HG03175 (cell line): Measurements from ENCODE around the gene TINAGL1.
"Not testable (repeated sequence)": the region's sequence is repeated elsewhere in the genome, so short reads cannot be mapped to it uniquely, and the experiment has no call there.

ENCODE experiments used
- ATAC-seq: cut with Tn5 transposase; IDR thresholded peaks from one replicate; pipeline ENCODE4 v1.9.1; 2021; ENCODE audit warnings: mild to moderate bottlenecking, moderate library complexity; ENCODE audit not compliant: unreplicated experiment

Gene TINAGL1

DNA sequence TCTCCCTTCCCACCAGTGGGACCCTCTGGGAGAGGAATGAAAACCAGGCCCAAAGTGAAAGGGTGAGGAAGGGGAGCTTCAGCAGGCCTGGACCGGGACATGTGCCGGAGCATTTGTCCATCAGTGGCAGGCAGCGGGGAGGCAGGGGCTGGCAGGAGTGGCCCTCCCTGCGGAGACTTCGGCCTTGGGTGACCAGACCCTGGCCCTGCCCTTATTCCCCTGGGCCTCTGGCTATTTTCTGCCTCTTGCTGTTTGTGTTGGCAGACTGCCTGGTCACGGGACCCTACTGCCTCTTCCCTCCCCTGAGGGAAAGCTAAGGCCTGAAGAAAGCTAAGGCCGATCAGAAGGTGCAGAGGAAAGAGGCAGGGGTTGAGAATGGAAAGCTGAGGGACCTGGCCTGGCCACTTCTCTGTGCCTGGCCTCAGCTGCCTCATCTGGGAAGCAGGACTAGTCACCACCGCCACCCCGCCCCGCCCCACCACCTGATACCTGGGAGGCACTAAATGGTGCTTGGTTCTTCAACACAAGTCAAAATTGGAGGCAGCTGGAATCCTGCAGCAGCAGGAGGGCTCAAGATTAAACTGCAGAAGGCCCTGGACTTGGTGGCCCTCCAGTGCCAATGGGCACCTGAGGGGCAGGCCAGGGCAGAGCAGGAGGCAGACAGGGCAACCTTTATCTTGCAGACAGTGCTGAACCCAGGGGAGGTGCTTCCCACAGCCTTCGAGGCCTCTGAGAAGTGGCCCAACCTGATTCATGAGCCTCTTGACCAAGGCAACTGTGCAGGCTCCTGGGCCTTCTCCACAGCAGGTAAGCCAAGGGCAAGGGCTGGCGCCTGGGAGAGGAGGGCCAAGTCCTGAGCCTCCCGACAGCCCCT is 7.9 kb downstream of the TINAGL1 start:
- no peak for ATAC-seq

DNA sequence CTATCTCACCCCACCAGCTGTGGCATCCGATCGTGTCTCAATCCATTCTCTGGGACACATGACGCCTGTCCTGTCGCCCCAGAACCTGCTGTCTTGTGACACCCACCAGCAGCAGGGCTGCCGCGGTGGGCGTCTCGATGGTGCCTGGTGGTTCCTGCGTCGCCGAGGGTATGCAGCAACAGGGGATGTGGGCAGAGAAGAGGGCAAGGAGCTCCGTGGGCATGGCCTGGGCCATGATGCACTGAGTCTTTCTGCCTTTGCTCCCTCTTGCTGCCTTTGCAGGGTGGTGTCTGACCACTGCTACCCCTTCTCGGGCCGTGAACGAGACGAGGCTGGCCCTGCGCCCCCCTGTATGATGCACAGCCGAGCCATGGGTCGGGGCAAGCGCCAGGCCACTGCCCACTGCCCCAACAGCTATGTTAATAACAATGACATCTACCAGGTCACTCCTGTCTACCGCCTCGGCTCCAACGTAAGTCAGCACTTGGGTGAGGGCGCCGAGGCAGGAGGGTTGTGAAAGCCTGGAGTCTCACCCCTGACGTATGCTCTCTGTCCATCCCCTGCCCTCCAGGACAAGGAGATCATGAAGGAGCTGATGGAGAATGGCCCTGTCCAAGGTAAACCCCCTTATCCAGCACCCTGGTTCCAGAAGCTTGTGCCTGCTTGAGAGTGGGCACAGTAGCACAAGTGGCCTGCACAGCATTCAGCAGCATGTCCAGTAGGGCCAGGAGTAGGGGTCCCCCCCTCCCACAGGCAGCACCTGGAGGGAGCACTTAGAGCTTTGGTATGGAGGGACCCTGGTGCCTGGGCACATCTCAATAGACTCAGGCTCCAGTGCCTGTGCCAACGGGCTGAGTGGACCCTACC is 8.8 kb downstream of the TINAGL1 start:
- ATAC-seq = no peak

DNA sequence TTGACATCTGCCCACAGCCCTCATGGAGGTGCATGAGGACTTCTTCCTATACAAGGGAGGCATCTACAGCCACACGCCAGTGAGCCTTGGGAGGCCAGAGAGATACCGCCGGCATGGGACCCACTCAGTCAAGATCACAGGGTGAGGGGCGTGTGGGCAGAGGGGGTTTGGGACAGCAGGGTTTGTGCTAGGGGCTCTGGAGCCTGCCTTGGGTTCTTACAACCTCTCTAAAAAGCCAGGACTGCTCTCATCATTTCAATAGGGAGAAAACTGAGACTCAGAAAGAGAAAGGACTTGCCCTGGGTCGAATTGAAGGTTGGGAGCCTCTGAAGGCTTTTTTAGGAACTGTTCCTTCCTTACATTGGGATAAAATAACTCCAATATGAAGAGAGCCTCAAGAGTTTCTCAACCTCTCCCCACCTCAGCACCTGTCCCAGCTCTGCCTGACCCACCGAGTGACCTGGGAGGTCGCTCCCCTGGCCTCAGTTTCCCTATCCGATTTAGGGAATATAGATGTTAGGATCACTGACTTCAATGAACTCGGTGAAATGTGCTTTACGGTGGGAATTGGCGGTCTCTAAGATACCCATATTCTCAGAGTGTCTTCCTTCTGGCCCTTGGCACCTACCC is 9.5 kb downstream of the TINAGL1 start:
- ATAC-seq = no peak

DNA sequence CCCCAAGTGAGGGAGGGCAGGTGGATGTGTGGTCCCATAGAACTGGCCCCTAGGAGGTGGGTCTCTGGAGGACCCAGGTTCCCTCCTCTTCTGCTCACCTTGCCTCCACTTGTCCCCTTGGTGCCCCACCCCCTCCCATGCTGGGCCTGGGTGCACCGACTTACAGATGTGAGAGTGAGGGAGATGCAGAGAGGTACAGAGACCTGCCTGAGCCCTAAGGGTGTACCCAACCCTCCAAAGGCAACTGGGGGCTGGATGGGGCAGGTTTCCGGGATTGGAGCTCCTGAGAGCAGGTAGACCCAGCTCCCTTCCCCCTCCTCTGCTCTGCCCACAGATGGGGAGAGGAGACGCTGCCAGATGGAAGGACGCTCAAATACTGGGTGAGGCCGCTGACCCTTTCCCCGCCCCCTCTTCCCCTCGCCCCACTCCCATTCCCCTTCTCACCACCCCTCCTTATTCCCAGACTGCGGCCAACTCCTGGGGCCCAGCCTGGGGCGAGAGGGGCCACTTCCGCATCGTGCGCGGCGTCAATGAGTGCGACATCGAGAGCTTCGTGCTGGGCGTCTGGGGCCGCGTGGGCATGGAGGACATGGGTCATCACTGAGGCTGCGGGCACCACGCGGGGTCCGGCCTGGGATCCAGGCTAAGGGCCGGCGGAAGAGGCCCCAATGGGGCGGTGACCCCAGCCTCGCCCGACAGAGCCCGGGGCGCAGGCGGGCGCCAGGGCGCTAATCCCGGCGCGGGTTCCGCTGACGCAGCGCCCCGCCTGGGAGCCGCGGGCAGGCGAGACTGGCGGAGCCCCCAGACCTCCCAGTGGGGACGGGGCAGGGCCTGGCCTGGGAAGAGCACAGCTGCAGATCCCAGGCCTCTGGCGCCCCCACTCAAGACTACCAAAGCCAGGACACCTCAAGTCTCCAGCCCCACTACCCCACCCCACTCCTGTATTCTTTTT is 10.3 kb downstream of the TINAGL1 start:
- no peak for ATAC-seq

DNA sequence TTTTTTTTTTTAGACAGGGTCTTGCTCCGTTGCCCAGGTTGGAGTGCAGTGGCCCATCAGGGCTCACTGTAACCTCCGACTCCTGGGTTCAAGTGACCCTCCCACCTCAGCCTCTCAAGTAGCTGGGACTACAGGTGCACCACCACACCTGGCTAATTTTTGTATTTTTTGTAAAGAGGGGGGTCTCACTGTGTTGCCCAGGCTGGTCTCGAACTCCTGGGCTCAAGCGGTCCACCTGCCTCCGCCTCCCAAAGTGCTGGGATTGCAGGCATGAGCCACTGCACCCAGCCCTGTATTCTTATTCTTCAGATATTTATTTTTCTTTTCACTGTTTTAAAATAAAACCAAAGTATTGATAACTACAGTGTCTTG is 11.0 kb downstream of the TINAGL1 start:
- ATAC-seq = not testable (repeated sequence)

DNA sequence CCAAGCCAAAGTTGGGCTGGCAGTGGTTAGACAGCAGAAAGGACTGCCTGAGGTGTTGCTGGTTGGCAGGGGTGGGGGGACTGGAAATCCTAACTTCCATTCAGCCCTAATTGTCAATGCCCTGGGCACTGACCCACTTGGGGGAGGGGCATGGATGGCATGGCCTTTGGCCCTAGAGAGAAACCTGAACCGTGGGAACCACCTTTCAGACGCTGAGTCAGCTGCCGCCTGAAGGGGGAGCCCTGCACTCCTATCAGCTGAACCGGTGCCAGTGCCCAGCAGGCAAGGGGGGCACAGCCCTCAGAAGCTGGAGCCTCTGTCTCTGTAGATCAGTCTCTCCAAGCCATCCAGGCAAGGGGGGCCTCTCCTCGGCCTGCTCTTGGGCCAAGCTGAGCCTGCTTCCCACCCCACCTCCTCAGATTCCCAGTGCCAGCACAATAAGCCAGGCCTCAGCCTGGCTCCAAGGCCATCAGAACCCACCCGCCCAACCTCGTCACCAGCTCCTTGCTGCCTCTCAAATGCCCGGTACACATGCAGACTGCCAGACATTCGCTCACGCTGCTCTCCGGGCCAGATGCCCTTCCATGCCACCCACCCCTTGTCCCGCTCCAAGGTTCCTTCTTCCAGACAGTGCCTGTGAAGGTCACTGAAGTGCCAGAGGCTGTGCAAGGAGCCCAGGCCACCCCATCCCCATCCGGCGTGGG is 11.6 kb downstream of the TINAGL1 start:
- ATAC-seq = no peak

DNA sequence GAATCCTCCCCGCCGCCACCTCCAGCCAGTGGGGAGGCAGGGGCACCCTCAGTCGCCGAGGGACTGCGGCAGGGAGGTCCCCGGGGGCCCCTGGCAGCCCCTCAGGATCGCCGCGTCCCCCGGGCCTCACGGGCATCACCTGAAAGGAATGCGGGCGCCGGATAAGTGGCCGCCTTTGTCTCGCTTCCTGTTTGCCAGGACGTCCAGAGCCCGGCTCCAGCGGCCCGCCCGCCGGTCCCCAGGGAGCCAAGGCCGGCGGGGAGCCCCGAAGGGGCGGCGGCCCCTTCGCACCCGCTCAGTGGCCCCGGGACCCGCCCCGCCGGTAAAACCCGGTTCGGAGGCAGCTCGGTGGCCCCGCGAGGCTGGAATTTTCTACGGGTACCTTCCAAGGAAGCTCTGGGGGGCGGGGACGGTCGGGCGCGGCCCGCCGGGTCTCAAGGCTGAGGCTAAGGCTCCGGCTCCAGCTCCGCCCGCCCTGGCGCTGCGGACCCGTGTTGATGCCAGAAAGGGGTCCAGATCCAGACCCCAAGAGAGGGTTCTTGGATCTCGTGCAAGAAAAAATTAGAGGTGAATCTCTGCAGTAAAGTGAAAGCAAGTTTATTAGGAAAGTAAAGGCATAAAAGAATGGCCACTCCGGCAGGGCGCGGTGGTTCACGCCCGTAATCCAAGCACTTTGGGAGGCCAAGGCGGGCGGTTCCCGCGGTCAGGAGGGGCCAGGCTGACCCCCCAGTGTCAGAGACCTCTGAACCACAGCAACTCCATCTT is 12.6 kb downstream of the TINAGL1 start:
- no peak for ATAC-seq

DNA sequence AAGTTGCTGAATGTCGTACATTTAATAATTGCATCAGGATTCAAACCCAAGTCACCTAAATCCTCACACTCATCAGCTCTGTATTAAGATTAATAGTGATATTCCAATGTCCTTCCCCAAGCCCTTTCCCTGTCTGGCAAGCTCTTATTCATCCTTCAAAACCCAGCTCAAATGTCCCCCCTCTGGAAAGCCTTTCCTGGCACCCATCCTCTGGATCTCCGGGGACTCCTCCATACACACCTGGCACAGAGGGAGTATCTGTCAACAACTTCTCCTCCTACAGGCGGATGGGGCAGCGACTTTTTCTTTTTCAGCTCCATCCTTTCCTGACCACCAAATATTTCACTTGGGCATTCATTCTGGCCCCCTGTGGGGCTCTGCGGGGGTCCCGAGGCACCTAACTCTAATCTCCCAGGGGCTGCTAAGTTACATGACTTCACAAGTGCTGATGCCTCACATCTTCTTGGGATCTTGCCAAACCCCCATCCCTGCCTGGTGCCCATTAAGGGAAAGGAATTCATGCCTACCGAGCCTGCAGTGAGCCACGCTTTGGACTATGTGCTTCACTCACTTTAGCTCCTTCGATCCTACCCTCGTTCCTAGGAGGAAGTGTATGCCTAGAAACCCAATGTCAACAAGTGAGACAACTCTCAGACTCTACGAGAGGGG is 15.2 kb downstream of the TINAGL1 start:
- ATAC-seq = no peak

DNA sequence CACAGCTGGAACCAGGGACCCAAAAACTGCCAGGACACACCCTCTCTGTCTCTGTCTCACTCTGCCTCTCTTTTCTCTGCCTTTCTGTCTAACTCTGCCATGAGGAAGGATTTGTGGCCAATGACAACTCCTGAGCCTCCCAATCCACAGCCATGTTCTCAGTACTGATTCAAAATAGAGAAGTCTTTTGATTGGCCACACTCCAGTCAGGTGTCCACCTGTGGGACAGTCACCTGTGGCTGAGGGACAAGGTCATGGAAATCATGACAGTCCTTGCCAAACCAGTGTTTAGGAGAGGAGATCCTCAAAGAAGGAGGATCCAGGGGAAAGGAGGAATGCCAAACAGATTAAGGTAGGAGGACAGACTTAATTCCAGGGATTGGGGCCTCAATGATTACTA is 15.8 kb downstream of the TINAGL1 start:
- no peak for ATAC-seq

DNA sequence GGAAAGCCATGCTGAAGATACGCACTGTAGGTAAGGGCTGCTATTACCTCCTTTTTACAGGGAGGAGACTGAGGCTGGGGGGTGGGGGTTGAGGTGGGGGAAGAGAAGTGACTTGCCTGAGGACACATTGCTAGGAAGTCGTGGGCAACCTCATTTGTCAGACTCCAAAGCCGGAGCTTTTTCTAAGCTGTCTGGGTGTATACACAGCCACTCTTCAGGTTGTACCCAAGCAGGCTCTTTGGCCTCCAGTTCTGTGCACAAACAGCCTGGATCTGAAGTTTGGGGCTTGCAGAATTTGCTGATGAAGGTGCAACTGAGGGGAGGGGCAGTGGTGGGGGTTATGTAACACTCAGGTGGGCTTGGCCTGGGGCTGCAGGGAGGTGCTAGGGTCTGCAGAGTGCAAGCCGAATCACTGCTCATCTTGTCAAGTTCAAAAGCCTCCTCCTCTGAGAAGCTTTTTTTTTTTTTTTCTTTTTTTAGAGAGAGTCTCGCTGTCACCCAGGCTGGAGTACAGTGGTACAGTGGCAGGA is 16.9 kb downstream of the TINAGL1 start:
- no peak for ATAC-seq

DNA sequence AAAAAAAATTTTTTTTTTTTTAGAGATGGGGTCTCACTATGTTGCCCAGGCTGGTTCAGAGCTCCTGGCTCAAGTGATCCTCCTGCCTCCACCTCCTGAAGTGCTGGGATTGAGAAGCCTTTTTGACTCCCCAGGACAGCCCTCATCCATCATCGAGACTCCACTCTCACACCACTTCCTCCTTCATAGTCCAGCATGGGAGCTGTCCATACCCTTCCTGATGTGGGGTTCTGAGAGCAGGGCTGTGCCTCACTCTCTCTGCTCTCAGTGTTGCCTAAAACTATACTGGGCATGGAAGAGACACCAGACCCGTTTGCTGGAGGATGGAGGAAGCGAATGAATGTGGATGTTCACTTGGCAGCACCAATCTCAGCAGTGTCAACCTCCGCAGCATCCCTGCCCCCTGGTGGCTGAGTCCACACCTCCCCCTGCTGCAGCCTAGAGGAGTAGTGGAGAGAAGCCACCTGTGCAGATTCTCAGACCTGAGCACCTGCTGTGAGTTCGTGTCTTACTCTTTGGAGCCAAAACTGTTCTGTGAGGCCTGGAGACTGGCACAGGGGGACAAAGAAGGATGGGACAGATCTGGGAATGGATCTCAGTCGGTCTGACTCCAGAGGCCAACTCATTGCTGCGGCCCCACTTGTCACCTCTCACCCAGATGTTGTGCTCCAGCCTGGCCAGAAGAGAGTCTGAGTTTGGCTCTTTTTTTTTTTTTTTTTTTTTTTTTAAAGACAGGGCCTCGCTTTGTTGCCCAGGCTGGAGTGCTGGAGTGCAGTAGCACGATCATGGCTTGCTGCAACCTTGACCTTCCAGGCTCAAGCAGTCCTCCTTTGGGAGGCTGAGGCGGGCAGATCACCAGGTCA is 17.7 kb downstream of the TINAGL1 start:
- peak; percentile 64 for ATAC-seq

DNA sequence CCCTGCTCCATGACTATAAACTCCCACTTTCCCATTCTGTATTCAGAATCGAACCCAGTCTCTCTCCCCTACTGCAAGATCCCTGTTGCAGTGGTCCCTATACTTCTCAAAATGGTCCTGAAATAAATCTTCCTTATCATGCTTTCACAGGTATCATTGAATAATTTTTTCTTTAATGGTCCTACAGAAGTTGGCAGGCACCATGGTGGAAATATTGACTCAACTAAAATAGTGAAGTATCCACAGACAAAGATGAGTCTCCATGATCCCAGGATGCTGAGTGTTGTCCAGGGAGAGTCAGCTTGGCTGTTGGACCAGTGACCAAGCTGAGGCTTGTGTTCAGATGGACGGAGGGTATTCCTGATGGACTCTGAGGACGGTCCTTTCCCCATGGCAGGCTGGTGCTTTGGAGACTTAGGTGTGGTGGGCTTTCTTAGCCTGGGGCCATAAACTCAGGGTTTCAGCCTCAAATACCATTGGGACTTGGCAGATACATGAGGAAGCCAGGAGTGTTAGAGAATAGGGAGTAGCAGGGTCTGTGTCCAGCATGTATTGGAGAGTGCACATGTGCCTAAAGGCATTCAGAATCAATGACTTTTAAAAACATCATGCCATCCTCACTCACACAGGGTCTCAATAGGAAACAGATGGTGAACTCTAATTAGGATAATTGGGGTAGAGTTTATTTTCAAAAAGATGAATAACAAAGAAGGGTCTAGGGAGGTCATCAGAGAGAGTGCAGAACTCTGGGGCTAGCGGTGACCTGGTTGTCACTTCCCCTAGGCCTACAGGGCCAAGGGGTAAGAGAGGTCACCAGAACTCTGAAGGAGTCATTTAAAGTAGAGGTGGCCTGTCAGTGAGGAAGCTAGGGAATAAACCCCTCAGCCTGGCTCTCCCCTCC is 19.8 kb downstream of the TINAGL1 start:
- no peak for ATAC-seq

DNA sequence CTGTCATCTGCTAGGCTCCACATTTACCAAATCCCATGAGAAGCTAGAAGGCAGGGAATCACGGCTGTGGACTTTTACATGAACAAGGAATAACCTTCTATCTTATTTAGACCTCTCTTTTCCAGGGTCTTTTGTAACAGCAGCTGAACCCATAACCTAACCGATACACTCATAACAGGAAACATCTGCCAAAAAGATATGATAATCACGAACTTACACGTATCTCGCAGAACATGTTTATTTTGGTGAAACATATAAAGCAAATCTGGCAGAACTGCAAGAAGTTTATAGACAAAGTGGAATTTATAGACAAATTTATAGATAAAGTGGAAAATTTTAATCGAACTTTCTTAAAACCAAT is 20.4 kb downstream of the TINAGL1 start:
- no peak for ATAC-seq

DNA sequence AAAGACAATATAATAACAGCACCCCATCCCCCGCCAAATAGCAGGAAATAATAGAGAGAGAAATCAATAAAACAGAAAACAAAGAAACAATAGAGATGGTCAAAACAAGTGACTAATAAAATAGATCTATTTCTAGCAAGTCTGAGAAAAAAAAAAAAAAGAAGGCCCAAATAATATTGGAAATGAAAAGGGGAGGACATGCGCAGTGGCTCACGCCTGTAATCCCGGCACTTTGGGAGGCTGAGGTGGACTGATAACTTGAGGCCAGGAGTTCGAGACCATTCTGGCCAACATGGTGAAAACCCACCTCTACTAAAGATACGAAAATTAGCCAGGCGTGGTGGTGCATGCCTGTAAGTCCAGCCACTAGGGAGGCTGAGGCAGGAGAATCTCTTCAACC is 22.7 kb downstream of the TINAGL1 start:
- no peak for ATAC-seq

DNA sequence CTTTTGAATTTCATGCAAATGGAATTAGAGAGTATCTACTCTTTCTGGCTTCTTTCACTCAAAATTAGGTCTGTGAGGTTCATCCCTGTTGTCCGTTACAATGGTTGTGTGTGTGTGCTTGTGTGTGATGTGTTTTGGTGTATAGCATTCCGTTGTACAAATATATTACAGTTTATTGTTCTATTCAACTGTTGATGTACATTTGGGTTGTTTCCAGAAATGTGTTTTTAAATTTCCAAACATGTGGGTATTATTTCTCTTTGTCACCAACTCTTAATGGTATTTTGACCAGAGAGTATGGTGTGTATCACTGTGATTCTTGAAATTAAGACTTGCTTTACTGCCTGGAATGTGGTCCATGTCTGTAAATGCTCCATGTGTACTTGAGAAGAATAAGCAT is 24.3 kb downstream of the TINAGL1 start:
- ATAC-seq = no peak

DNA sequence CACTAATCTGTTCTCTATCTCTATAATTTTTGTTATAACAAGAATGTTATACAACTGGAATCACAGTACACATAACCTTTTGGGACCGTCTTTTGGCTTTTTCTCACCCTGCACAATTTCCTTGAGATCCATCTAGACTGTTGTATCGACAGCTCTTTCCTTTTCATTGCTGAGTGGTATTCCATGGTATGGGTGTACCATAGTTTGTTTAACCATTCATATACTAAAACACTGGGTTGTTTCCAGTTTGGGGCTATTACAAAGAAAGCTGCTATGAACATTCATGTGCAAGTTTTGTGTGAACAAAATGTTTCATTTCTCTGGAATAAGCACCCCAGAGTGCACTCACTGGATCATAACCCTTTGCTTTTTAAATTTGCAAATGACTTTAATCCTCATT is 25.8 kb downstream of the TINAGL1 start:
- no peak for ATAC-seq
